A673 (cell line): ENCODE data around the gene STX8.

Experiments
- EZH2 ChIP-seq: fragments of 200-600 bp; sonication (generic); IDR thresholded peaks from 2 replicates; pipeline ENCODE4 v1.6.1; 2017; ENCODE audit warnings: borderline replicate concordance, low read depth, mild to moderate bottlenecking, mixed read lengths, antibody characterized with exemption, low read length; ENCODE audit not compliant: poor library complexity, severe bottlenecking
- TF ChIP-seq, protein P1 (sequence below): fragments of 300-800, 200-600 bp; sonication (generic); conservative IDR thresholded peaks from 2 replicates; pipeline ENCODE4 v1.5.1; 2017; ENCODE audit warnings: low read depth, mild to moderate bottlenecking, antibody characterized with exemption, low read length, moderate library complexity, mixed read lengths

DNA sequence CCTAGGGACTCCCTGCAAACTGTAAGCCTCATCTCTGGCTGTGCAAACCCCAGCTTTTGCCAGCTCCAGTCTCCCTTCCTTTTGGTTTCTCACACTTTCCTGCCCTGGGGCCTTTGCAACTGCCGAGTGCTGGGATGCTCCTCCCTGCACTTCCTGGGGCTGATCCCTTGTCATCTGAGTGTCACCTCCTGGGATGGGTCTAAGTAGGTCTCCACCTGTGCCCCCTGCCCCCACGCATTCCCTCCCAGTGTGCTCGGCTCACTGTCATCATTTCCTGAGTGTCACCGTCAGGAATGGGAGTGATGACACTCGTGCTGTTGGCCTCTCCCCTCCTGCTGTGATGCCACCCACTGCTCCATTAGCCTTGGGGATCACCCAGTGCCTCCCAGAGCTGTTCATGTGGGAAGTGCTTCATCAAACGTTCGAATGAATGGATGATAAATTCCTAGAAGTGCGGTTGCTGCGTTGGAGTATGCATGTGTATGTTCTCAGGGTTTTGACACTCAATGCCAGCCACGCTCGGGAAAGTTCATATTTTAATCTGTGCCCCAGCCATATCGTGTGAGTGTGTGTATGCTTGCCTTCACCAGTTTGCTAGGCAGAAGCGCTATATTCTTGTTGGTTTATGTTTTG lies 364.4 kb downstream of the STX8 start:
- no peak for TF ChIP-seq EZH2
- TF ChIP-seq, protein P1, sequence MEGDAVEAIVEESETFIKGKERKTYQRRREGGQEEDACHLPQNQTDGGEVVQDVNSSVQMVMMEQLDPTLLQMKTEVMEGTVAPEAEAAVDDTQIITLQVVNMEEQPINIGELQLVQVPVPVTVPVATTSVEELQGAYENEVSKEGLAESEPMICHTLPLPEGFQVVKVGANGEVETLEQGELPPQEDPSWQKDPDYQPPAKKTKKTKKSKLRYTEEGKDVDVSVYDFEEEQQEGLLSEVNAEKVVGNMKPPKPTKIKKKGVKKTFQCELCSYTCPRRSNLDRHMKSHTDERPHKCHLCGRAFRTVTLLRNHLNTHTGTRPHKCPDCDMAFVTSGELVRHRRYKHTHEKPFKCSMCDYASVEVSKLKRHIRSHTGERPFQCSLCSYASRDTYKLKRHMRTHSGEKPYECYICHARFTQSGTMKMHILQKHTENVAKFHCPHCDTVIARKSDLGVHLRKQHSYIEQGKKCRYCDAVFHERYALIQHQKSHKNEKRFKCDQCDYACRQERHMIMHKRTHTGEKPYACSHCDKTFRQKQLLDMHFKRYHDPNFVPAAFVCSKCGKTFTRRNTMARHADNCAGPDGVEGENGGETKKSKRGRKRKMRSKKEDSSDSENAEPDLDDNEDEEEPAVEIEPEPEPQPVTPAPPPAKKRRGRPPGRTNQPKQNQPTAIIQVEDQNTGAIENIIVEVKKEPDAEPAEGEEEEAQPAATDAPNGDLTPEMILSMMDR = no peak
